Loucy (cell line): ENCODE results near the gene TDRD7.

Experiments used
- H2AFZ ChIP-seq: fragments of 200-600 bp; sonication (generic); 2 replicates; pipeline ENCODE4 v1.6.0; 2016; ENCODE audit warnings: antibody characterized with exemption, mild to moderate bottlenecking, low read length, moderate library complexity
- H3F3A ChIP-seq: fragments of 200-600 bp; 2 replicates; pipeline ENCODE4 v1.6.0; 2016; ENCODE audit warnings: antibody characterized with exemption, low read depth, mild to moderate bottlenecking
- H3K27me3 ChIP-seq: fragments of 200-600 bp; sonication (generic); 2 replicates; pipeline ENCODE4 v1.6.1; 2014; ENCODE audit warnings: low read length, mild to moderate bottlenecking; ENCODE audit not compliant: insufficient read depth, poor library complexity, severe bottlenecking
- H3K36me3 ChIP-seq: fragments of 200-600 bp; sonication (generic); 2 replicates; pipeline ENCODE4 v1.6.1; 2016; ENCODE audit warnings: low read length; ENCODE audit not compliant: insufficient read depth
- H3K4me1 ChIP-seq: fragments of 200-600 bp; sonication (generic); 2 replicates; pipeline ENCODE4 v1.5.1; 2014; ENCODE audit warnings: low read length, mild to moderate bottlenecking; ENCODE audit not compliant: insufficient read depth, poor library complexity, severe bottlenecking
- H3K4me2 ChIP-seq: fragments of 200-600 bp; sonication (generic); 2 replicates; pipeline ENCODE4 v1.6.0; 2014; ENCODE audit warnings: antibody characterized with exemption, low read length, low read depth, mild to moderate bottlenecking; ENCODE audit not compliant: poor library complexity, severe bottlenecking
- H3K4me3 ChIP-seq: fragments of 200-600 bp; sonication (generic); 2 replicates; pipeline ENCODE4 v1.5.1; 2014; ENCODE audit warnings: low read length, mild to moderate bottlenecking, mixed read lengths; ENCODE audit not compliant: poor library complexity, severe bottlenecking
- H3K79me2 ChIP-seq: fragments of 200-600 bp; sonication (generic); 2 replicates; pipeline ENCODE4 v1.6.1; 2014; ENCODE audit warnings: low read length; ENCODE audit not compliant: insufficient read depth
- H3K9ac ChIP-seq: fragments of 200-600 bp; sonication (generic); 2 replicates; pipeline ENCODE4 v1.6.0; 2014; ENCODE audit warnings: mild to moderate bottlenecking, low read depth, low read length, moderate library complexity; ENCODE audit not compliant: poor library complexity, severe bottlenecking
- H3K9me2 ChIP-seq: fragments of 200-600 bp; sonication (generic); replicated peaks from 2 replicates; pipeline ENCODE4 v1.6.1; 2016; ENCODE audit warnings: low read depth, low read length, mixed read lengths
- H3K9me3 ChIP-seq: fragments of 200-600 bp; sonication (generic); 2 replicates; pipeline ENCODE4 v1.6.1; 2014; ENCODE audit warnings: mild to moderate bottlenecking, antibody characterized with exemption, low read length, low read depth; ENCODE audit not compliant: insufficient read depth
- H4K20me1 ChIP-seq: fragments of 200-600 bp; sonication (generic); 2 replicates; pipeline ENCODE4 v1.6.0; 2014; ENCODE audit warnings: antibody characterized with exemption, low read length, mild to moderate bottlenecking; ENCODE audit not compliant: insufficient read depth, poor library complexity, severe bottlenecking
- CTCF ChIP-seq: fragments of 200-600 bp; sonication (generic); conservative IDR thresholded peaks from 2 replicates; pipeline ENCODE4 v1.5.1; 2014; ENCODE audit warnings: mild to moderate bottlenecking, antibody characterized with exemption, low read length
- EZH2phosphoT487 ChIP-seq: fragments of 200-600 bp; IDR thresholded peaks from 2 replicates; pipeline ENCODE4 v1.6.1; 2018; ENCODE audit warnings: antibody characterized with exemption, mild to moderate bottlenecking, moderate library complexity, borderline replicate concordance

The TDRD7 gene

DNA sequence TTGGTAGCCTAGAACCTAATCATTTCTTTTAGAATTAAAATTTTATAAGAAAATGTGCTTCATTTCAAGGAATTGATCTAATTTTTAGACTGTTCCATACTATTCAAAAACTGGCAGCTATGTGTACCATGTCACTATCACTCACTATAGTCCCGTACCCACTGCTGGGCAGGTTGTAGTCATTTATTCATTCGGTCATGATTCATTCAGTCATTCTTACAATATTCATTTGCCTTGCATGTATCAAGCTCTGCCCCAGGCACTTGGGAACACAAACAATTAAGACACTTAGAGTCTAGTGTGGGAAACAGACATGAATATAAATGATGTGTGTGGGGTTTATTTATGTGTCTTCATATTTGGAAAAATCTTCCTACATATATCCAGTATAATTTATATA, 26.4 kb downstream of the TDRD7 start:
- H3F3A ChIP-seq, result no peaks in the 10 kb centered on the region
- H3K9me2 ChIP-seq, result no peaks in the 10 kb centered on the region
- TF ChIP-seq EZH2phosphoT487, result no peak
- no peak for TF ChIP-seq CTCF
- H3K4me1 ChIP-seq, result no peaks in the 10 kb centered on the region
- H3K9me3 ChIP-seq, result no peaks in the 10 kb centered on the region
- H3K4me2 ChIP-seq, result no peak overlapping the region
- no peaks in the 10 kb centered on the region for H3K27me3 ChIP-seq
- no peak overlapping the region for H3K4me3 ChIP-seq
- no peak overlapping the region for H3K9ac ChIP-seq
- no peaks in the 10 kb centered on the region for H3K79me2 ChIP-seq
- H2AFZ ChIP-seq, result no peak overlapping the region
- H3K36me3 ChIP-seq, result peaks cover 17% of the 10 kb centered on the region; the same call in 1 of the 2 replicates
- no peaks in the 10 kb centered on the region for H4K20me1 ChIP-seq

DNA sequence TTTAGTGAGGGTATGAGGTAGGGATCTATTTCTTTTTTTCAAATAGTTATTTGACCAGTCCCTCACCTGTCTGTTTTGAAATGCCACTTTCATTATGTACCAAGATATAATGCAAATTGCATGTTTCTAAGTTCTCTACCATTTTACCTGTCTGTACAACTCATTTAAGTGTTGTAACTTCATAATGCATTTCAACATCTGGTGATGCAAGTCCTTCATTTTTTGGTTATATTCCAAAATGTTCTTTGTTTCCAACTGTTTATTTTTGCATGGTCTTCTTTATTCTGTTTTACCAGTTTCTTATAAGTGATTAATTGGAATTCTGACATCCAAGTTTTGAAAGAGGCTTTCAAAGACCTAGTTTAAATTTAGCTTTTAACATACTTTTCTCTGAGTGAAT, 26.8 kb downstream of the TDRD7 start:
- H3K36me3 ChIP-seq, result peaks cover 15% of the 10 kb centered on the region; the same call in 1 of the 2 replicates
- no peaks in the 10 kb centered on the region for H4K20me1 ChIP-seq
- H3K4me2 ChIP-seq, result no peak overlapping the region
- H3K4me1 ChIP-seq, result no peaks in the 10 kb centered on the region
- no peak overlapping the region for H3K4me3 ChIP-seq
- H3K79me2 ChIP-seq, result no peaks in the 10 kb centered on the region
- no peak overlapping the region for H3K9ac ChIP-seq
- H3K9me2 ChIP-seq, result no peaks in the 10 kb centered on the region
- no peaks in the 10 kb centered on the region for H3F3A ChIP-seq
- no peaks in the 10 kb centered on the region for H3K27me3 ChIP-seq
- H3K9me3 ChIP-seq, result no peaks in the 10 kb centered on the region
- H2AFZ ChIP-seq, result no peak overlapping the region
- no peak for TF ChIP-seq CTCF
- no peak for TF ChIP-seq EZH2phosphoT487

DNA sequence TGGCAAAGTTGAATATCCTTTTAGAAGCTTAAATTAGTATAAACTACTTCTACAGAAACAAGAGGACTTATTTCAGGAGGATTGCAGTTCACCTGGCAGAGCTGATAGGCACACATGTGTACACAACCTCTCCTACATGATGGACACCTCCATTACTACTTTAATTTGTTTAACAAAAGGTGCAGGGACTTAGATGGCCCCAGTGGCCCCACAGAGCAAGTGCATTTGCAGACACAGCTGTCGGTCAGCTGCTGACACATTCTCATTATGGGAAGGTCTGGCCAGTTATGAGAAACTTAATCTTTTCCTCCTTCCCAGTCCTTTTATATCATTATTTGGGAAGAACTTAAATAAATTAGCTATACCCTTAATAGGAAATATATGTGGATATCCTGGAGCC, 28.3 kb downstream of the TDRD7 start:
- TF ChIP-seq CTCF (0 out of 2 replicates have a peak, but pooled peaks have one; percentile 11), EZH2phosphoT487 (no peak)
- peaks cover 8% of the 10 kb centered on the region; the same call in 1 of the 2 replicates for H3K36me3 ChIP-seq
- H4K20me1 ChIP-seq, result no peaks in the 10 kb centered on the region
- H3K9ac ChIP-seq, result no peak overlapping the region
- no peak overlapping the region for H3K4me3 ChIP-seq
- no peaks in the 10 kb centered on the region for H3K9me2 ChIP-seq
- H3K9me3 ChIP-seq, result no peaks in the 10 kb centered on the region
- no peaks in the 10 kb centered on the region for H3K27me3 ChIP-seq
- no peak overlapping the region for H3K4me2 ChIP-seq
- H3F3A ChIP-seq, result no peaks in the 10 kb centered on the region
- H3K79me2 ChIP-seq, result no peaks in the 10 kb centered on the region
- H2AFZ ChIP-seq, result no peak overlapping the region
- no peaks in the 10 kb centered on the region for H3K4me1 ChIP-seq
